Fibroblast of upper back skin (primary cell): ENCODE results near the gene LUZP1.
A peak's percentile ranks its signal among the peaks of the same experiment; 100 is the strongest.

Source experiments
- DNase-seq: peaks from one replicate; pipeline ENCODE4 v3.0.0-alpha.2; 2013

LUZP1 gene

DNA sequence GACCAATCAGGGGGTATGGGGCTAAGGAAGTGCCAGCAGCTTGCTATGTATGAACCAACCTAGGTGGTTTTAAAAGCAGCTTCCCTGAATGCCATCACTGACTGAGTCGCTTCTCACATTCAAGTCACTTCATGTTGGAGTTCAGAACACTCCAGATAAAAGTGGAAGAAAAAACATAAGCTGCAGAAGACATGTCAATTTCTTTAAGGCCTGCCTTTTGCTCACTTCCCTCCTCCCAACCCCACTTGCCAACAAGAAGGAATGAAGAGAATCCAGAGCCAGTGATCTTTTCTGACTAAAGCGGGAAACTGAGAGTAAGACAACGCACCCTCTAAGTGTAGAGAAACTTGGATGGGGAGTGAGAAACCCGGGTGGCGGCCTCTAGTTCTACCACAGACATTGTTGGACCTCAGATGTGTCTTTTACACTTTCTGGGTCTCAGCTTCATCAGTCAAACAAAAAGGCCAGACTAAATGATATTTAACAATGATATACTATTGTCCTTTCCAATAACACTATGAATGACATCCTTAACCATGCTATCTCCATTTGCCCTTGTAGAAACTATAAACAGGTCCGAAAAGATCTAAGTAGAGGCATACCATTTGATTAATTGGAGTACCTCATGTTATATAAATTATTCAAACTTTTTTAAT lies 54.1 kb downstream of the LUZP1 start:
- no peak for DNase-seq

DNA sequence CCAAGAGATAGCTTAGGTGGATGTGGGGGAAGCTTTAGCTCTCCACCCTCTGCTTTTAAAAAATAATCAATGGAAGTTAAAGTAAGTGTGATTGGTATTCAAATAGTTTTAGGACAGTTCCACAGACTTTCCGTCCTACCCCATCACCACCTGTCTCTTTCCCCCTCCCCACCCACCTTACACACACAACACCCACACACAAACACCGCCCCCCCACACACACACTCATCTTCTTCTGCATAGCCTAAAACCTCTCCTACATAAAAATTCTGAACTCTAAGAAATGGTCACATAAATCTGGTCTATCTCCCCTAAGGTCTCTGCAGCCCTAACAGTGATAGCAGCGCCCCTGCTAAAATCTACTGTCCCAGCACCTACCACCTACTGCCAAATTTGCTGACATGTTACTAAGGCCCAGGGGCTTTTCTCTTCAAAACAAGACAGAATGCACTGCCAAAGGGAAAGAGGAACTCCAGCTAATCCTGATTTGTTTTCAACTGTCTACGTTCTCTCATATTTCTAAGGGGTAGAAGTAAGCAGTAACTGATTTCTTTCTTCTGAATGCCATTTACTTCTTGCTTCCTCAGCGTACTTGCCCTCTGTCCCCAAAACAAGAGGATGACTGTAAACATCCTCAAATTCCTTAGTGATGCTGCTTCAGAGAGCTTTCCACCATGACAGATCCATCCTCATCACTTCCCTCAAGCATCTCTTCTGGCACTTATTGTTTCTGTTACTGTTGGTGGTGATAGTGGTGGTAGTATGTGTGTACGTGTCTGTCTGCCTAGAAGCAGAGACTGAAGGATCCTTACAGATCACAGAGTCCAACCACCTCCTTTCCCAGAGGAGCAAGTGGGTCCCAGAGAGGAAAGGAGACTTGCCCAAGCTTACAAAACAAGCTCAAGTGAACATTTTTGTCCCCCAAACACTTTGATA lies 56.8 kb downstream of the LUZP1 start:
- DNase-seq, result no peak

DNA sequence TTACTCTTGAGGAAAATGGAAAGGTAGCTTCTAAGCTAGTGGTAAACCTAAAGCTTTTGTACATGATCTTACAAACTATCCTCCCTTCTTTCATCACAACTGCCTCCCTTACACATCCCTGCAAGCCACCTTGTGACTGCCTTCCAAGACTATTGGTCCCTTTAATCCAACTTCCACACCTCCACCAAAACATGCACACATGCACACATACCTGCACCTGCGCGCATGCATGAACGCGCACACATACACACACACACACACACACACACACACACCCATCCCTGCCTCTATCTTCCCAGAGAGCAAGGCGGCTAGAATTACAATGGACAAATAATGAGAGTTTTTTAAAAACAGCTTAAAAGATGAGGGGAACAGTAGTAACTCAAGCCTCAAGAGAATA lies 58.3 kb downstream of the LUZP1 start:
- DNase-seq, result no peak

DNA sequence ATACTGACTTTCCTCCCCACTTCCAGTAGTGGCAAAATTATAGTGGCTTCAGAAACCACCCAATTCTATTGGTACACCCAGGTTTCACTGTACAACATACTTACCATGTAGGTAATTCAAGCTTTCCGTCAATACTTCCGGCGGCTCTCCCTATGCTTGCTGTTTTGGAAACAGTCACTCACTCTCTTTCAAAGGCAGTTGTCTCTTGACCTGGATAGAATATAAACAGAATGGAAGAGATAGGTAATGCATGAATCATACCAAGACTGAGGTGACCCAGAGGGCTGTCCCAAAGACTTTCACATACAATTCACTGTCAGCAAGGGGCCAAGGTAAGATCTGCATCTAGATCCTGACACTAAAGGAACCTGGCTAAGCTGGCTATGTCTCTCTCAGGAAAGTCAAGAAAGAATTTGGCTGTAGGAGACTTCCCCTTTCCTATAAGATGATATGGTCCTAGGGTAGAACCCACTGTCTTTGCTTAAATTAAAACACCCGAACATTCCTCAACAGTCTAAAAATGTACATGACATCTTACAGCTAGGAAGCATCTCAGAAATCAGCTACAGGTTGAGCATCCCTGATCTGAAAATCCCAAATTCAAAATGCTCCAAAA lies 59.6 kb downstream of the LUZP1 start:
- no peak for DNase-seq

DNA sequence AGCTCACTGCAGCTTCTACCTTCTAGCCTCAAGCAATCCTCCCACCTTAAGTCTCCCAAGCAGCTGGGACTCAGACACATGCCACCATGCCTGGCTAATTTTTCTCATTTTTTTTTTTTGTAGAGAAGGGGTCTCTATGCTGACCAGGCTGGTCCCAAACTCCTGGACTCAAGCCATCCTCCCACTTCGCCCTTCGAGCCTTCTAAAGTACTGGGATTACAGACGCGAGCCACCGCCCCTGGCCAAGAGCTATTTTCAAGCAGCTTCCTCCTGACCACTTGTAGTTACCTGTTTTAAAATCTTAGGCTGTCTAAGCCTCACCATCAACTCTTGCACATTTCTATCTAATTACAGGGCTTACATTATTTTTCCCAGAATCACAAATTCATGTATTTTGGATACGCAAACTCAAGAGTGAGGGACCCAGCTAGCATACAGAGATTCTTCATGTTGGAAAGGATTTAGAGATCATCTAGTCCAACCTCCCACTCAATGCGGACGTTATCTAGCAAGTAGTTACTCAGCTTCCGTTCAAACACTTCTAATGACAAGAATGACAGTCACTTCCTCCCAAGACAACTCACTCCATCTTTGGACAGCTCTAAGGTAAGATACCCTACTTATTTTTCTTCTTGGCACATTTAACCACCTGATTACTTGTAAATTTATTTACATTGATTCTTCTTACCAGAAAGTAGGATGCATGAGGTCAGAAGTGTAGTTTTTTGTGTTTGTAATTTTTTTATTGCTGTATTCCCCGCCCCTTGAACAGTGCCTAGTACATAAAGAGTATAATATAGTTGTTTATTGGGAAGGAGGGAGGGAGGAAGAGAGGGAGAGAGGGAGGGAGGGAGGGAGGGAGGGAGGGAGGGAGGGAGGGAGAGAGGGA lies 65.4 kb downstream of the LUZP1 start:
- DNase-seq, result no peak

DNA sequence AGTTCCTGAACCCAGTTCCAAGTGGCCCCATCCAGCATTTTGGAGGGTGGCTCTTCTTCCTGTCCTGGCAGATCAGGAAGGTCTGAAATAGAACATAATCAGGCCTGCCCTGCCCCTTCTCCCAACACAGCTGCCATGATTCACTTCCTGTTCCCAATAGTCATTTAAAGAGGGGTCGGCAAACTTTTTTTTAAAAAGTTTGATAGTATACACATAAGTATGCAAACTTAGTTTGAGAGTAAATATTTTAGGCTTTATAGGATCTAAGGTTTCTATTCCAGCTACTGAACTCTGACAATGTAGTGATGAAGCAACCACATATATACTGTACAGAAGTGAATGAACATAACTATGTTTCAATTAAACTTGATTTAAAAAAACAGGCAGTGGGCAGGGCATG lies 66.4 kb downstream of the LUZP1 start:
- peak; percentile 50 for DNase-seq

DNA sequence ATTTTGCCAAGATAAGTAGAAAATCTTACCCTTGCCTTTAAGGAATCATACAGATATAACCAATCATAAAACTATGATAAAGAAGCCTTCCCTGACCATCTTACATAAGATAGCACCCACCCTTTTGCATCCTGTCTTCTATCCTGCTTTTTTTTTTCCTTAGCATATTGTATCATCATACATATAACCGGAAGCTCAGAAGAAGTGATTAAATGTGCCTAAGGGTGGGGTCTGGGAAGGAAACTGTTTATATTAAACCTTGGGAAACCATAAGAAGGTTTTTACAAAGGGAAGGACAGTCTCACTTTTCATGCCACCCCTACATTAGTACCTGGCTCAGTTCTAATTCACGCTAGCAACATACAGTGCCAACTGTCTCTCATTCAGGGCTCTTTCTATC lies 66.8 kb downstream of the LUZP1 start:
- no peak for DNase-seq

DNA sequence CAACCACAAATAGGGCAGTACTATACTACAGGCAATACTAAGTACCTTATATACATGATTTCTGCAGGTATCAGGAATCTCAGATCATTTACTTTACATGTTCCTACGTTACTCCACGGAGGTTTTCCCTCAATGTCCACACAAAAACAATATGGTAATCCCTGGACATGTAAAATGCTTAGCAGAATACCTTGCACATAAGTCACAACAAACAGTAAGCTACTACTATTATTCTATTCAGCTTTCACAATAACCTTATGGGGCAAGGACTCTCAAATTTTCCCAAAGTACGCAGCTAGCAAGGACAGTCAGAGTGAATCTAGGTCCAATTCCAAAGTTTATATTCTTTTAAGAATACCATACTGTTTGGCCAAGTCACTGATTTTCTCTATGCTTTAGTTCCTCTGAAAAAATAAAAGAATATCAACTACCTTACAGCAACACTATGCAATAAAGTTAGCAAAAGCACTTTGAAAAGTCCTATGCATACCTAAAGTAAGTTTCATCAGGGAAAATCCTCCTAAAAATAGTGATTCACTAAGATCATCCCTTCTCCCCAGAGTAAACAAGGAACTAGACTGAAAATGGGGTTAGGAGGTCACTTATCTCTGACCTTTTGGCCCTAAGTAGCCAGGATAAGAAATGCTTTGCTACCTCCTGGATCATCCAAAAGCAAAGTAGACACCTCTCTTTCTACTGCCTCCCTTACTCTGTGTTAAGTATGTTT lies 67.4 kb downstream of the LUZP1 start:
- peak; percentile 49 for DNase-seq

DNA sequence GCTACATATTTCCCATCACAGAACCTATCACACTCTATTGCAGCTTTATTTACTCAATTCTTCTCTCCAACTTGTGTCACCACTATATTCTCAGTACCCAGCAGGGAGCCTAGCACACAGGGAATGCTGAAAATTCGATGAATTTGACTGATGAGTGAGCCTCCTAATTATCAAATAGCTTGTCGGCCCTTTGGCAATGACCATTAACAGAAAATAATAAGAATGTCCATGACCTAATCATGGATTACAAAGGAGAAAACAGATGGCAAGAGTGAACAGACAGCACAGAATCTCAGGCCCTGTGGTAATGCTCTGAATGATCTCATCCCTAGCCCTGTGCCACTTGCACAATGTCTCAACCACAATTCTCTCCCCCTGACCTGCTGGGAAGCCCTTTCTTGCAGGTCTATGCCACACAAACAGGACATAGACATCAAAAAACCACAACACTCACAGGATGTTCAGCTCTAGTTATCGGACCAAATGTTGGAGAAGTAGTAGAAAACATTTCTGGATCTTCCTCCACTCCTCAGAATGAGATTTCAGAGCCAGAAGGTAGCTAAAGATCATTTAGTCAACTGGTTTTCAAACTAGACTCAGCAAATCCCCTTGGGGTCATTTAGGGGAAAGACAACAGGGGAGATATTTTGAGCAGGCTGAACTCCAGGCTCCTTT lies 68.4 kb downstream of the LUZP1 start:
- DNase-seq, result peak; percentile 90

DNA sequence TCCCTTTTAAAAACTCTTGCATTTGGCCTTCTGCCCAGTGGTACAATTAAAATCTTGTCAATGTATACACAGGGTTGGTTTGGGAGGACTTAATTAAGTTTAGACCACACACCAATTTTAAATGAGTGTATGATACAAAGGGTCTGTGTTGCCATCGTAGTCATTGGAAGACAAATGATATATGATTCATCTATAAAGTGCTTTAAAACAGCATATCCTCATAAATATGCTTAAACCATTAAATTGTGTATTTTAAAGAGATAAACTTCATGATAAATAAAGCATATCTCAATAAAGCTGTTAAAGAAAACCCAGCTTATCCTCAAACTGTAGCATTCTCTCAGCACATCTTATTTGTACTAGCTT lies 69.5 kb downstream of the LUZP1 start:
- DNase-seq, result no peak

DNA sequence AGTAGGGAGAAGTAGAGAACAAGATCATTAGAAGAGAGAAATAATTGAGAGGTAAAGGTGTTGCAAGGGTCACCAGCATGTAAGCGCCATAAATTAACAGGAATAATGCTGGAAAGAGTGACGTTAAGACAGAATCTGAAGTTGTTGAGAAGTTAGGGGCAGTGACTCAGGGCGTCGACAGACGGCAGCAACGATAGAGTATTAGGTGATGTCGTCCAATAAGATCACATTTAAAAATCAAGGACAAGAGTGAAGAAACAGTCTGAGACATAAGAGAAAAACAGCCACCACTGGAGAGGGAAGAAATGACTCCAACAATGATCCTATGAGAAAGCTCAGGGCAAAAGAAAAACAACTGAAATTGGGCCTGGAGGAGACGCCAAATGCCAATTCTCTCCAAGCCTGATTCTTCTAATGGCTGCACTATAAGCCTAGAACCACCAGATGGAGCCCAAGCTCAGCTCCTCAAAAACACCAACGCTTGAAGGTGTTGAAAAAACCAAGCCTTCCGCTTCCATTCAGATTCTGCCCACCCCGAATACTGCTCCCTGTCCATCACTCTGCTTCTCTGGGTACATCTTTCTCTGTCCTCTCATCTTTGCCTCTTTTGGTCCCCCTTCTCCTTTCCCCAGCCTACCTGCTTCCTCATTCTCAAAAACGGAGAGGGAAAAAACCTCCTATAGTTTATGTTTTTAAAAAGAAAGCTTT lies 70.0 kb downstream of the LUZP1 start:
- DNase-seq, result peak; percentile 74

DNA sequence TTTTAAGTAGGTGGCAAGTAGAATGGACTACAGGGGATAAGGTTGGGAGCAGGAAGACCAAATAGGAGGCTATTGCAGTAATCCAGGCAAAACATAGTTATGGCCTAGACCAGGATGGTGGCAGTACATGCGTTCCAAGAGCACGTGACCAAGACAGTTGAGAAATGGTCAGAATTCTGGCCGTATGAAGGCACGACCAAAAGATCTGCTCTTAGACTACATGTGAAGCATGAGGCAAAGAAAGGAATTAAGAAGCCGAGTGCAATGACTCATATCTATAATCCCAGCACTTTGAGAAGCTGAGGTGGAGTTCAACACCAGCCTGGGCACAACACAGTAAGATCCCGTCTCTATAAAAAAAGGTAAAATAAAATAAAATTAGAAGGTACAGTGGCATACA lies 71.3 kb downstream of the LUZP1 start:
- no peak for DNase-seq

DNA sequence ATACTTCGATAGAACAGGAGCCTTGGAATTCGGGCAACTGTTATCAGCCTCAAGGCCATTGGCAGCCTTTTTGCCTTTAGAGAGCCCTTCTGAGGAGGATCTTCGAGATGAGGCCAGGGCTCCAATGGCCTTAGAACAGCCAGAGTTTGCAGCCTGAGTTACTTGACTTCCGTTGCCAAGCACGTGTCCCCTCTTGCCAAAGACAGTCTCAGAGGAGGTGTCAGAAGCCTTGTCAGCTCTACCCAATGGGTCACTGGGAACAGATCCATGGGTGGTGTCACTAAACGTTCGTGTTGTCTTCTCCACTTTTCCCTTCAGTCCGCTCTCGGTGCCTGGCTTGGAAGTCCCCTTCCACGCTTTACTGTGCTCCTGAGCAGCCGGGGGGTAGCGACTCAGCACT lies 76.2 kb downstream of the LUZP1 start:
- DNase-seq, result no peak

DNA sequence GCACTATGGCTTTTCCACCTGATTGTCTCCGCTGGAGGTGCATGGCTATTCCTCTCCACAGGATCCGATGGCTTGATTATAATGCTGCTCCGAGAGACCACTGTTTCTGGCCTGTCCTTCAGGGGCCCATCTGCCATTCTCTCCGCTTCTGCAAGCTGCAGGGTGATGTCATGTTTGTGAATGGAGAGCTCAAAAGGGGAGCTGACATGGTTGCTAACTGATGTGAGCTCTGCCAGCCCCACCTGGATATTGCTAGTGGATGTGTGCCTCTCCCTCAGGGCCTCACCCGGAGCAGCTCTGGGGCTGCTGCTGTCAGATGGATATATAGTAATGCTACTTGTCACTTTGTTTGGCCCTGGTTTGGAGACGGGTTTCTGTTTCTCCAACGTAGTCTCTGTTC lies 77.1 kb downstream of the LUZP1 start:
- no peak for DNase-seq

DNA sequence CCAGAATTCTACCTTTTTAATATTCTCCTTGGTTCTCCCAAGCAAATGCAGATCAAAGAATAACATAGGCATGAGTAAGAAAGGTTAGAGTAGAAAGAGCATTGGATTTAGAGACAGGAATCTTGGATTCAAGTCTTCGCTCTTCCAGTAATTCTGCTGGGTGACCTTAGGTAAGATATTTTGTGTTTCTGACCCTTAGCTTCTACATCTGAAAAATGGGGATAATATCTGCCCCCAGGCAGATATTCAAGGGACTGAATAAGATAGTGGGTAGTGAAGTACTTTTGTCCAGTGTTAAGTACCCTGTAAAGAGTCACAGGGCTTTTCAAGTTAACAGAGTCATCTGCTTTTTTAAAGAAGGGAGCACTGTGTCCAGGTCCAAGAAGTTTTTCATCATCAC lies 78.6 kb downstream of the LUZP1 start:
- no peak for DNase-seq

DNA sequence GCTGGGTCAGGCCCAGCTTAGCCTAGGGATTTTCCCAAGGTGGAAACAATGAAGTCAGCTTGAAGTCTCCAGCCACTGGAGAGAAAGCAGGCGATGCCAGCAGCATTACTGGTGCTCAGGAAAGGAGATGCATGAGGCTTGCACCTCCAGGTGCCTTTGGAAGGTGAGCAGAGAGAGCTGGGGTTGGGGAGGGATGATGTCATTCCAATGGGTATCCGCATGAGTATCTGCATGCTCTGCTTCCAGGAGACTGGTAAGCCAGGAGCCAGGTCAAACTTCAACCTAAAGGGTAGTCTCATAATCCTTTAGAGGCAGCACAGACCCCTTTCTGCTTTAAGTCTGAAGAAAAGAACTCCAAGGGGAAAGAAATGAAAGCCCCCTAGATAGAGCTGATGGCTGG lies 80.6 kb downstream of the LUZP1 start:
- no peak for DNase-seq

DNA sequence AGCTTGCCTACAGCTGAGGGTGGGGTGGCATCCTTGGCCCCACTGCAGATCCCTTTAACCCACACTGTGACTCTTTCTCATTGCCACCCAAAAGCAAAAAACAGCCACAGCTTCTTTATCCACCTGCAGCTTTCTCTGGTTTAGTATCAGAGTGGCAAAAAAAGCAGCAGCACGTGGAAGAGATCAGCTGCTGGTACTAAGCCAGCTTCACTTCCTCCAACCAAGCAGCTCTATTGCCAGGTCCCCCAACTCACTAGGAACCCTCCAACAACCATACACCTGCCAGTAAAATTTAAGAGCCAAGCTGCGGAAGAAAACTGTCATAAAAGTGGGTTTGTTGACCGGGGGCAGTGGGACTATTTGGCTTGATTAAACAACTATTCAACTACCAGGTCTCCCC lies 83.0 kb downstream of the LUZP1 start:
- no peak for DNase-seq

DNA sequence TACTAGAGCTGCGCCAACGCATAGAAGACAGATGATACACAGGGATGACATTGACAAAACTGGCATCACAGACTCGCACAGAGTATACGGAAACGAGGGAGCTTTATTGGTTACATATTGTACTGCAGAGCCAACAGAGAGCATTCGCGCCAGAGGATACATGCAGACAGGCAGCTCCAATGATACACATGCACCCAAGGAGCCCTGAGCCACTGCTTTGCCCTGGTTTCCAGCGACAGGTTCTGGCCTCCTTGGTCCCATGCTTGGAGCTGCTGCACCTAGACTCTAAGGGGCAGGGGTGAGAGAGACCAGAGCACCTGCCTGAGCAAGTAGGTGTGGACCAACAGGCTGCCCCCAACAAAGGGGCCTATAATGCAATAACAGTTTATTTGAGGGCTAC lies 83.8 kb downstream of the LUZP1 start:
- DNase-seq, result no peak

DNA sequence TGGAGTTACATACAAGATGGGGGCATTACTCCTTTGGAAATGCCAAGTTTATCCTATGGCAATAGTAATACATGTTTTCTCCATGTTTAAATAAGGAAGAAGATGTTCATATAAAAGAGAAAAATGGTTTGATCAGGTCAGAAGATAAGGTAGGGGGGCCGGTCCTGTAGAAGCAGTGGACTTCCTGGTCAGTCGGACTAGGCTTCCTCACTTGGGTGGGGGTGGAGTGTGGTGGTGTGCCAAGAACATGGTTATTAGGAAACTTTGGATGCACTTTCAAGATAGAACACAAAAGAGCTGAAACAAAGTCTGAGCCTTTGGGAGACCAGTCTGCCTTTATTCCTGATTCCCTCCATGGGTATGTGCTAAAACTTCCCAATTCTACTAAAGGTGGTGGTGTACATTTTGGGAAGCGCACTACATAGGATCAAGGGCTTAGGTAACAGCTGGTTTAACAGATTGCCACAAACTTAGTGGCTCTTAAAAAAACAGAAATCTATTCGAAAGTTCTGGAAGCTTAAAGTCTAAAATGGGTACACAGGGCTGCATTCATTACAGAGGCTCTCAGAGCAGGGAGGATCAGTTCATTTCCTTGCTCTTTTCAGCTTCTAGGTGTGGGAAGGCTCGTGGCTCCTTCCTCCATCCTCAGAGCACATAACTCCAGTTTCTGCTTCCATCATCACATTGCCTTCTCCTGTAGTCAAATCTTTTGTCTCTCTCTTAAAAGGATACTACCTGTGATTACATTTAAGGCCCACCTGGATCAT lies 84.8 kb downstream of the LUZP1 start:
- no peak for DNase-seq

DNA sequence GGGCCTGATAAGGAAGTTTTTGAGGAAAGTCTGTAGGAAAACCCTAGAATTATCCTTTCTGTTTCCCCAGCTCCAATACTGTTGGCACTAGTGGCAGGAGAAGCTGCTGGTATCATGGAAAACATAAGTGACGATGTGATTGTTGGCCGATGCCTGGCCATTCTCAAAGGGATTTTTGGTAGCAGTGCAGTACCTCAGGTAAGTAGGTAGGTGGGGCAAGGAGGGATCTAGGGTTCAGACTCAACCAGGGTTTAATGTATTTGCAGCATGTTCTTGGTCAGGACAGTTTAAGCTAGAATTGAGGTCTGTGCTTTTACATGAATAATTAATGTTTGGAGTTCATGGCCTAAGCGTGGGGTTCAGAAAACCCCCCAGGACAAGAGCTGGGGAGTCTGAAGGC lies 87.3 kb downstream of the LUZP1 start:
- DNase-seq, result no peak
